Activated CD8-positive, alpha-beta memory T cell treated with anti-CD3 and anti-CD28 coated beads, Interleukin-2, amount 10 ng/mL, durations not matched to agents 7 days and 5 days (primary cell): ENCODE measurements around the gene P2RY4. TPM values are rescaled to one million over a fixed set of nuclear protein-coding genes. Genes with fewer than 3 reads are reported as not detected.
A peak's percentile ranks its signal among the peaks of the same experiment; 100 is the strongest.
"Not testable (repeated sequence)": the region's sequence is repeated elsewhere in the genome, so short reads cannot be mapped to it uniquely, and the experiment has no call there.

Experiments
- ATAC-seq: fragments of 150-1000 bp; cut with Tn5 transposase; one replicate; pipeline ENCODE4 v1.10.0; 2021; ENCODE audit warnings: moderate library complexity
- CTCF ChIA-PET: fragments of 350-600 bp; sonication (Branson Sonifier 250); formaldehyde crosslinking; loops from one replicate; lab custom pipeline; 2021; ENCODE audit warnings: antibody characterized with exemption; lab: Charles Lee
- DNase-seq: peaks from one replicate; pipeline ENCODE4 v3.0.0-alpha.2; 2020
- H3K27ac Mint-ChIP-seq: one replicate; pipeline ENCODE4 v1.8.0; 2021; ENCODE audit warnings: mild to moderate bottlenecking, mixed read lengths
- H3K27me3 Mint-ChIP-seq: one replicate; pipeline ENCODE4 v1.8.0; 2021; ENCODE audit warnings: mixed read lengths
- H3K36me3 Mint-ChIP-seq: one replicate; pipeline ENCODE4 v1.8.0; 2021; ENCODE audit warnings: mild to moderate bottlenecking, mixed read lengths
- H3K4me1 Mint-ChIP-seq: one replicate; pipeline ENCODE4 v1.8.0; 2021; ENCODE audit warnings: mixed read lengths
- H3K4me3 Mint-ChIP-seq: one replicate; pipeline ENCODE4 v1.8.0; 2021; ENCODE audit warnings: mild to moderate bottlenecking, moderate library complexity, mixed read lengths
- H3K9me3 Mint-ChIP-seq: one replicate; pipeline ENCODE4 v1.8.0; 2022; ENCODE audit warnings: low read depth, mixed read lengths
- total RNA-seq, 2 experiments: library from RNA; stranded (reverse); gene quantifications; one replicate each; pipeline ENCODE4 v1.2.3, GENCODE V29; 2021

Gene P2RY4
- total RNA-seq, 2 experiments from 2014 or later, result 0.23 TPM; not detected in 1

GRCh38 chrX:70262952-70263567, 3.1 kb upstream of the P2RY4 start:
- peak; percentile 54 for DNase-seq
- ATAC-seq, result peak; percentile 69
- CTCF ChIA-PET, result interaction anchor here (1.2 kb wide), 1 partner anchor 130 kb away, joined by 3 read pairs; the partner anchor contains the start of gene IGBP1
- Mint-ChIP-seq H3K9me3 (no peaks in the 10 kb centered on the region), H3K36me3 (no peaks in the 10 kb centered on the region), H3K4me1 (no peaks in the 10 kb centered on the region), H3K4me3 (no peak overlapping the region), H3K27me3 (no peaks in the 10 kb centered on the region), H3K27ac (no peak overlapping the region)

GRCh38 chrX:70257423-70258288, 2.3 kb downstream of the P2RY4 start:
- Mint-ChIP-seq H3K36me3 (no peaks in the 10 kb centered on the region), H3K27me3 (no peaks in the 10 kb centered on the region), H3K27ac (no peak overlapping the region), H3K9me3 (no peaks in the 10 kb centered on the region), H3K4me3 (no peak overlapping the region), H3K4me1 (peaks cover 11% of the 10 kb centered on the region)
- CTCF ChIA-PET, result no interaction called here
- DNase-seq (no peak), ATAC-seq (no peak)

GRCh38 chrX:70255452-70255851, 4.6 kb downstream of the P2RY4 start:
- Mint-ChIP-seq H3K36me3 (no peaks in the 10 kb centered on the region), H3K4me1 (peaks cover 11% of the 10 kb centered on the region), H3K4me3 (no peak overlapping the region), H3K9me3 (no peaks in the 10 kb centered on the region), H3K27me3 (no peaks in the 10 kb centered on the region), H3K27ac (no peak overlapping the region)
- DNase-seq (no peak), ATAC-seq (no peak)
- CTCF ChIA-PET, result no interaction called here

- no peak overlapping the region for H3K27ac Mint-ChIP-seq
- no peaks in the 10 kb centered on the region for H3K9me3 Mint-ChIP-seq
- ATAC-seq (no peak), DNase-seq (no peak)
- no peak overlapping the region for H3K4me3 Mint-ChIP-seq
- H3K4me1 Mint-ChIP-seq, result peaks cover 11% of the 10 kb centered on the region
- no peaks in the 10 kb centered on the region for H3K36me3 Mint-ChIP-seq
- CTCF ChIA-PET, result no interaction called here
- no peaks in the 10 kb centered on the region for H3K27me3 Mint-ChIP-seq
These were observed 5.1 kb downstream of the P2RY4 start for GRCh38 chrX:70254909-70255308.

GRCh38 chrX:70254063-70254400, 6.0 kb downstream of the P2RY4 start:
- Mint-ChIP-seq H3K27ac (no peak overlapping the region), H3K4me1 (peaks cover 11% of the 10 kb centered on the region), H3K27me3 (no peaks in the 10 kb centered on the region), H3K9me3 (no peaks in the 10 kb centered on the region), H3K36me3 (no peaks in the 10 kb centered on the region), H3K4me3 (no peak overlapping the region)
- CTCF ChIA-PET, result no interaction called here
- DNase-seq (no peak), ATAC-seq (no peak)

- CTCF ChIA-PET, result no interaction called here
- ATAC-seq, result no peak
- Mint-ChIP-seq H3K4me1 (peaks cover 11% of the 10 kb centered on the region), H3K27me3 (no peaks in the 10 kb centered on the region), H3K9me3 (no peaks in the 10 kb centered on the region), H3K36me3 (no peaks in the 10 kb centered on the region), H3K4me3 (no peak overlapping the region), H3K27ac (no peak overlapping the region)
- DNase-seq, result no peak
These were observed 6.5 kb downstream of the P2RY4 start for GRCh38 chrX:70253377-70254062.

GRCh38 chrX:70252491-70252890, 7.5 kb downstream of the P2RY4 start:
- no peak overlapping the region for H3K27ac Mint-ChIP-seq
- ATAC-seq (no peak), DNase-seq (no peak)
- H3K27me3 Mint-ChIP-seq, result no peaks in the 10 kb centered on the region
- no peaks in the 10 kb centered on the region for H3K36me3 Mint-ChIP-seq
- H3K4me3 Mint-ChIP-seq, result no peak overlapping the region
- CTCF ChIA-PET, result no interaction called here
- H3K4me1 Mint-ChIP-seq, result peaks cover 11% of the 10 kb centered on the region
- no peaks in the 10 kb centered on the region for H3K9me3 Mint-ChIP-seq

GRCh38 chrX:70247252-70247651, 12.8 kb downstream of the P2RY4 start:
- H3K27ac Mint-ChIP-seq, result no peak overlapping the region
- no peaks in the 10 kb centered on the region for H3K9me3 Mint-ChIP-seq
- H3K4me1 Mint-ChIP-seq, result no peaks in the 10 kb centered on the region
- no peak overlapping the region for H3K4me3 Mint-ChIP-seq
- ATAC-seq (no peak), DNase-seq (no peak)
- H3K36me3 Mint-ChIP-seq, result no peaks in the 10 kb centered on the region
- CTCF ChIA-PET, result no interaction called here
- no peaks in the 10 kb centered on the region for H3K27me3 Mint-ChIP-seq

- Mint-ChIP-seq H3K27me3 (no peaks in the 10 kb centered on the region), H3K4me1 (no peaks in the 10 kb centered on the region), H3K4me3 (no peak overlapping the region), H3K9me3 (no peaks in the 10 kb centered on the region), H3K27ac (no peak overlapping the region), H3K36me3 (no peaks in the 10 kb centered on the region)
- DNase-seq (no peak), ATAC-seq (no peak)
- CTCF ChIA-PET, result no interaction called here
These were observed 15.1 kb downstream of the P2RY4 start for GRCh38 chrX:70244881-70245280.

GRCh38 chrX:70243601-70244000, 16.4 kb downstream of the P2RY4 start:
- ATAC-seq, H3K4me1 Mint-ChIP-seq, H3K9me3 Mint-ChIP-seq, H3K36me3 Mint-ChIP-seq, H3K4me3 Mint-ChIP-seq, H3K27ac Mint-ChIP-seq, CTCF ChIA-PET, H3K27me3 Mint-ChIP-seq, DNase-seq: not testable (repeated sequence)

GRCh38 chrX:70241501-70241900, 18.5 kb downstream of the P2RY4 start:
- CTCF ChIA-PET, result no interaction called here
- no peak overlapping the region for H3K27ac Mint-ChIP-seq
- peaks cover 5% of the 10 kb centered on the region for H3K4me1 Mint-ChIP-seq
- no peaks in the 10 kb centered on the region for H3K27me3 Mint-ChIP-seq
- H3K36me3 Mint-ChIP-seq, result no peaks in the 10 kb centered on the region
- no peak for DNase-seq
- no peak for ATAC-seq
- H3K4me3 Mint-ChIP-seq, result no peak overlapping the region
- H3K9me3 Mint-ChIP-seq, result no peaks in the 10 kb centered on the region

GRCh38 chrX:70240751-70241150, 19.3 kb downstream of the P2RY4 start:
- H3K9me3 Mint-ChIP-seq, result no peaks in the 10 kb centered on the region
- CTCF ChIA-PET, result no interaction called here

GRCh38 chrX:70234355-70234754, 25.6 kb downstream of the P2RY4 start, which contains the start of gene AWAT1:
Gene AWAT1, plus strand, starts transcription at chrX:70234655. Its CDS starts 41 bp downstream, at chrX:70234696.
- H3K27ac Mint-ChIP-seq, result no peak within 1 kb of the TSS
- peaks cover 11% of the 10 kb centered on the region for H3K4me1 Mint-ChIP-seq
- no peak for DNase-seq

More at GRCh38 chrX:70240751-70241150, 19.3 kb downstream of the P2RY4 start:
- no peaks in the 10 kb centered on the region for H3K27me3 Mint-ChIP-seq
- DNase-seq, result no peak
- no peak for ATAC-seq
- H3K27ac Mint-ChIP-seq, result no peak overlapping the region
- peaks cover 5% of the 10 kb centered on the region for H3K4me1 Mint-ChIP-seq
- no peaks in the 10 kb centered on the region for H3K36me3 Mint-ChIP-seq
- H3K4me3 Mint-ChIP-seq, result no peak overlapping the region

More at GRCh38 chrX:70234355-70234754, 25.6 kb downstream of the P2RY4 start, which contains the start of gene AWAT1:
- ATAC-seq, result no peak
- H3K36me3 Mint-ChIP-seq, result no peaks in the 10 kb centered on the region
- CTCF ChIA-PET, result no interaction called here
- H3K27me3 Mint-ChIP-seq, result peaks cover 2% of the 10 kb centered on the region
- no peak within 1 kb of the TSS for H3K4me3 Mint-ChIP-seq
- H3K9me3 Mint-ChIP-seq, result no peaks in the 10 kb centered on the region
